MV-4-11 (cell line): ENCODE data around the gene HSD17B1.
"Not testable (repeated sequence)": the region's sequence is repeated elsewhere in the genome, so short reads cannot be mapped to it uniquely, and the experiment has no call there.

Experiments used
- DNase-seq: peaks from one replicate; lab custom pipeline; 2025; lab: John Stamatoyannopoulos, UW

HSD17B1 gene

DNA sequence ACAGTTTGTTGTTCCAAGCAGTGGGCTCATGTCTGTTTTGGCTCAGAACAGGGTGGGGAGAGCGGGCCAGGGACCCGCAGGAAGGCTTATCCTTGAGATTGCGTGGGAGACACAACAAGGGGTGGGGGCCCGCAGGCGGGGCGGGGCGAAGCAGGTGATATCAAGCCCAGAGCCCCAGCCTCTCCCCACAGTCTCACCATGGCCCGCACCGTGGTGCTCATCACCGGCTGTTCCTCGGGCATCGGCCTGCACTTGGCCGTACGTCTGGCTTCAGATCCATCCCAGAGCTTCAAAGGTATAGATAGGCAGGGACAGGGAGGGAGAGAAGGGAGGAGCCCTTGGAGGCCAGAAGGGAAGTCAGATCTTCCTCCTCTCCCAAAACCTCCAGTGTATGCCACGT lies at the start of gene HSD17B1:
TSS of gene HSD17B1 (plus strand) at position 188 of the 400 bp plus-strand sequence. CDS start at position 199, 11 bp downstream.
- not testable (repeated sequence) for DNase-seq

DNA sequence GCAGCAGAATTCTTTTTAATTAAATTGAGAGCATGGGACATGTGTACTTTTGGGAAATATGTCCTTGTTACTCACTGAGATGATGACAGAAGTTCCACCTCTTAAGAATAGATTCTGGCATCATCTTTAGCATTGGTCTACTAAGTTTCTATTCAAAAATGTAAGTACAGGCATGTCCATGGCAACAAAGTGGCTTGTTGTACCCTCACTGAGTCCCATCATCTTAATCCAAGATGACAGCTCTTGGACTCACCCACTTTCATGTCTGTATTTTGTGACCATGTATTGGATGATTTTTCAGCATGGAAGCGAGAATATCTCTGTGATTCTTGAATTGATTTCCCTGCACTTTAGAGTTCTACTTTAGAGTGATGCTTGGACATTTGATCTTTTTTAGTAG lies 49.8 kb upstream of the HSD17B1 start:
- no peak for DNase-seq

GRCh38 chr17:42507671-42508070 lies 45.1 kb upstream of the HSD17B1 start:
- no peak for DNase-seq

- DNase-seq = peak; percentile 51
These were observed 44.1 kb upstream of the HSD17B1 start for GRCh38 chr17:42508426-42509165.

DNA sequence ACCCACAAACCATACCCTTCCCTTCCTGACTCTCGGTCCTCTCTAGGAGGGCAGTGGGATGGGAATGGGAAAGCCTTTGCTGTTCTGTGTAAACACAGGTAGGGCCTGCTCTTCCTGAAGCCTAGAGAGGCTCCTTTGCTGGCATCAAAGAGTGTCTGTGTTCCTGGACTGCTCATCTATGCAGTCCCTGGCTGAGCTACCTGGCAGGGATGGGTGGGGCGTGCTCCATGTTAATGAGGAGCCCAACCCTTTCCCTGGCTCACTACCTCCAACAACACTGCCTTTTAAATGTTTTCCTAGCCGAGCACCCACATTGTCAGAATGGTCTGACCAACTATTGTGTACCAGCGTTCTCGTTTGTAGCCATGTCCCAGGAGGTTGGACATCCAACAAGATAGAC lies 43.3 kb upstream of the HSD17B1 start:
- DNase-seq = no peak

GRCh38 chr17:42509841-42510240 lies 42.9 kb upstream of the HSD17B1 start:
- peak; percentile 25 for DNase-seq

GRCh38 chr17:42512246-42512645 lies 40.5 kb upstream of the HSD17B1 start:
- no peak for DNase-seq

DNA sequence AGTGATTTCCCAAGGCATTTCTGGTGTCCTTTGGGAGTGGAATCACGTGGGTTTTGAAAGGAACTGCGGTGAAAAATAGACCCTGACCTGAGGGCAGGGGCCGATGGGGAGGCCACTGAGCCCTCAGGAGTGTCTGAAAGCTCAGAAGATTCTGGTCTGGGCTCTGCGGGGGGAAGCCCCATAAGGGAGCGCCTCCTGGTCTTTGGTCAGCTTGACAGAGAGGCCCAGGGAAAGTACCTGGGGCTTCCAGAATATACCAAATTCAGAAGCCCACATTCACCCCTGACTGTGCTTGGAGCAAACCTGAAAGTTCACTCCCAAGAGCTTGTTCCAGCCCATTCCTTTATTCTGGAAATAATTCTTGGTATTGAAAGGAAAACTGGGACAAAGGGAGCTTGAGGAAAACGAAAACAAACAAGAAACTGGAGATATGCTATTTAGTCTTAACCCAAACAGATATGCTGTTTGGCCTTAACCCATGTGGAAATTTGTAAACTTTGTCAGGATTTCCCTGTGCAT lies 39.9 kb upstream of the HSD17B1 start:
- DNase-seq = no peak

DNA sequence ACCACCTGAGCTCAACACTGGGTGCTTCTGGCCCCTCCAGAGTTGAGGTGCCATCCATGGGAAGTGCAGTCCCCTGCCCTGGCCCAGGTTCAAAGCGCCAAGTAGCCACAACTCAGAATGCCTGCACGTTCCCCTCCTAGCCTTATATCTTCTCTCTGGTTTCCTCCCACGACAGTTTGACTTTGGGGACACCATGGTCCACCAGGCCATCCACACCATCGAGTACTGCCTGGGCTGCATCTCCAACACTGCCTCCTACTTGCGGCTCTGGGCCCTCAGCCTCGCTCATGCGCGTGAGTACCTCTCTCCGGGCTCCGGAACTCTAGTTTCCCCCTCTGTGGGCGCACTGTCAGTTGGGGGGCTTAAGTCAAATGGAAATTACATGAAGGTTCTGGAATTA lies 39.0 kb upstream of the HSD17B1 start:
- no peak for DNase-seq

GRCh38 chr17:42514279-42514678 lies 38.4 kb upstream of the HSD17B1 start:
- no peak for DNase-seq

DNA sequence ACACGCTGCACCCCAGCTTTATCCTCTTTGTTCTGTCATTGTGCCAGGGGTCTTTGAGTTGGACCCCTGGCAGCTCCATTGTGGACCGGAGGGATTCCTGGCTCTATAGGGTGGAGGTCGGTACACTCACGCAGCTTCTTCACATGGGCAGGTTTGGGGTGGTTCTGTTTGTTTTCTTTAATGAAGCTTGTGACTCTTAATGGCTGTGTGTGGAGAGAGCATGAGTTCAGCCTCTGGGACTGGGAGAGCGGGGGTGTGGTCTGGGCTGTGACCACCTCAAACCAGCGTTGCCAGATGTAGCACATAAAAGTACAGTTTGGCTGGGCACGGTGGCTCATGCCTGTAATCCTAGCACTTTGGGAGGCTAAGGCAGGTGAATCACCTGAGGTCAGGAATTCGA lies 37.9 kb upstream of the HSD17B1 start:
- no peak for DNase-seq

DNA sequence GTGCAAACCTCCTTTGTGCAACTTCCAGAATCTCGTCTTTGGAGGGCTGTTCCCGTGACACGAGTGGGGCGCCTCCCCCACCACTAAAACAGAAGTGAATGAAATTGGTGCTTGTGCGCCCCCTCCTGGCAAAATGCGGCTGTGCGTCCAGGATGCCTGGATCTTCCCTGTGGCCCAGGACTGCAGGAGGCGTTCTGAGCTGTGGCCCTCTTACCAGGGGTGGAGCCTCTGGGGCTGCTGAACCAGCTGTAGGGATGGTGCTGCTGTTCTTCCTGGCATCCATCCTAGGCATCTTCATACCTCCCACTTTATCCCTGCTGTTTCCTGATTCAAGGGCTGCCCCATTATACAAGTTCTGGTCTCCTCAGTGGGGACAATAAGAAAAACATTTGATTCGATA lies 35.2 kb upstream of the HSD17B1 start:
- DNase-seq = peak; percentile 70

GRCh38 chr17:42518046-42518754 lies 34.5 kb upstream of the HSD17B1 start:
- DNase-seq = peak; percentile 92

GRCh38 chr17:42518755-42519545 lies 33.8 kb upstream of the HSD17B1 start:
- DNase-seq = no peak

GRCh38 chr17:42519546-42520491 lies 32.9 kb upstream of the HSD17B1 start:
- DNase-seq = peak; percentile 22

DNA sequence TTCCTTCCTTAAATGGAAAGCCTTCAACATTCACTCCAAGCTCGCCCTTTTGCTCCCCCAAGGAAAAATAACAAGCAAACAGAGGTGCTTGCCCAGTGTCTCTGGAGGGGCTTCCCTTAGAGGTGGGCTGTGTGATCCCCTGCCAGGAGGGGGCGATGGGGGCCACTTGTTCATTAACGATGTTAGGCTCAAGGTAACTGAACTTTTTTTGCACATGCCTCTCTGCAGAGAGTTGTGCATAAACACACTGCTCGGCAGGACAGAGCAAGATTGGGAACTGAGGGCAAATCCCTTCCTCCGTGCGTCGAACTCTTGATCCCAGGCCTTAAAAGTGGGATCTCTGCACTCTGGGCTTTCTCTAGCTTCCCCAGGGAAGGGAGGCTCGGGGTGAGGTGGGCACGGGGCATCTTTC lies 32.2 kb upstream of the HSD17B1 start:
- no peak for DNase-seq

DNA sequence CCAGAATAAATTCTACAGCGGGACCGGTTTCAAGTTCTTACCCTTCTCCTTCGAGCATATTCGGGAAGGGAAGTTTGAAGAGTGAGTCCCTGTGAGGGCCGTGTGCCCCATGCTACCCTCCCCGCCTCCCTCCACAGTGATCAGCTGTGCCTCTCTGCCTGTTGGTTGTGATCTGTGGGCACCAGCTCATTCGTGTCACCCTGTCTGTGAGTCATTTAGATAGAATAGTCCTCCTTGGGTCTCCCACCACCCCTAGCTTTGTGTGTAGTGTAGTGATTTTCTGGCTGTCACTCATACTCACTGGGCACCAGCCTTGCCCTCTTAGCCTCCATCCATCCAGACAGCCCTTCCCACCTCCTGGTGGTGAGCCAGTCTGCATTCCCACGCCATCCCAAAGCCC lies 31.7 kb upstream of the HSD17B1 start:
- DNase-seq = no peak

DNA sequence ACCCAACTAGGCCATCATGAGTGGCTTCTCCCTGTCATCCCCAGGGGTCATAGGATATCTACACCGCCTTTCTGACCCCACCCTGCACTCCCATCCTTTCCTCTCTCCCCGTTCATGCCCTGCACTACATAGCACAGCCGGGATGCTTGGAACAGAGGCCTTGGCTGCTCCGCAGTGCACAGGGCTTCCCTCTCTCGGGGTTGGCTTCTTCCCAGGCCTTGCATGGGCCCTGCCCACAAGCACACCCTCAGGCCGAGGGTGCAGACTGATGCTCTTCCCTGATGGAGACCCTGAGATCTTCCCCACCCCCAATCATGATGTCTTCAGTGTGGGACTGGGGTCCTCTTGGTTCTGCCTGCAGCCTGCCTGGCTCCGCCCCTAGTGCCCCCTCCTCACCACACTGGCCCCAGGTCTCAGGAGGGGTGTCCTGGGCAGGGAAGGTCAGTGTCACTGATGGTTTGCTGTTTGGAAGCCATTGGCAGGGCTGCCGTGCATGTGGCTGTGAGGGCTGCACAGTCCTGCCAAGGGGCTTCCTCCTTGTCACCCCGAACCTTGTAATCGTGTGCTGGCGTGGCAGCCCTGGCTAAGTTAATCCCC lies 31.0 kb upstream of the HSD17B1 start:
- DNase-seq = no peak

GRCh38 chr17:42522263-42522790 lies 30.4 kb upstream of the HSD17B1 start:
- no peak for DNase-seq

DNA sequence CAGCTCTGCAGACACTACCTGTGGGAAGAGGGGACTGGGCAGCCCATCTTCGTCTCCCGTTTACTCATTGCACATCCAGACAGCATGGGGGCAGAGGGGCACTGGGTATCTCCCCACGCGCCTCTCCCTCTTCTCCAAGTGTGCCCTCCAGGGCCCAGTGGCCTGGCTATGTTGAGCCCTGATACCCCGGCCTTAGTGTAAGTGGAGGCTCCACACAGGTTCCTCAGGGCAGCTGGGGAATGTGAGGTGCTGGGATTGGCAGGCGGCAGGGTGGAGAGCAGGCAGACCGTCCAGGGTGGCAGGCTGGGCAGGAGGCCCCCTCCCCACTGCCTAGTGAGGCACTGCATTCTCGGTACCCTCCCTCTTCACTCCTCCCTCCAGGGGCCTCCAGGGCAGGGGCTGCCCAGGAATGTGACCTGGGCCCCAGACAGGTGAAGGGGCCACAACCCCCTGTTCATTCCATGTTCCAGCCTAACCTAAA lies 29.9 kb upstream of the HSD17B1 start:
- no peak for DNase-seq

DNA sequence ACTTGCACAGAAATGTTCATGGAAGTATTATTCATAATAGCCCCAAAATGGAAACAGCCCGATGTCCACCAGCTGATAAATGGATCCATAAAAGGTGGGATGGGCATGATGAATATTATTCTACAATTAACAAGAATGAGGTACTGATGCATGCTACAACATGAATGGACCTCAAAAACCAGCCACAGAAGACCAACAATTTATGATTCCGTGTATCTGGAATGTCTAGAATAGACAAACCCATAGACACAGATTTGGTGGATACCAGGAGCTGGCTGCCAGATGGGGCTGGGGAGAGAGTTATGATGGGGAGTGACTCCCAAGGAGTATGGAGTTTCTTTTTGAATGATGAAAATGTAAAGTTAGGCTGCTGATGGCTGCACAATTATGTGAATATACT lies 27.5 kb upstream of the HSD17B1 start:
- DNase-seq = no peak
